Measurements from ENCODE around the gene FAM25G.
"Not testable (repeated sequence)": the region's sequence is repeated elsewhere in the genome, so short reads cannot be mapped to it uniquely, and the experiment has no call there.

FAM25G gene

DNA sequence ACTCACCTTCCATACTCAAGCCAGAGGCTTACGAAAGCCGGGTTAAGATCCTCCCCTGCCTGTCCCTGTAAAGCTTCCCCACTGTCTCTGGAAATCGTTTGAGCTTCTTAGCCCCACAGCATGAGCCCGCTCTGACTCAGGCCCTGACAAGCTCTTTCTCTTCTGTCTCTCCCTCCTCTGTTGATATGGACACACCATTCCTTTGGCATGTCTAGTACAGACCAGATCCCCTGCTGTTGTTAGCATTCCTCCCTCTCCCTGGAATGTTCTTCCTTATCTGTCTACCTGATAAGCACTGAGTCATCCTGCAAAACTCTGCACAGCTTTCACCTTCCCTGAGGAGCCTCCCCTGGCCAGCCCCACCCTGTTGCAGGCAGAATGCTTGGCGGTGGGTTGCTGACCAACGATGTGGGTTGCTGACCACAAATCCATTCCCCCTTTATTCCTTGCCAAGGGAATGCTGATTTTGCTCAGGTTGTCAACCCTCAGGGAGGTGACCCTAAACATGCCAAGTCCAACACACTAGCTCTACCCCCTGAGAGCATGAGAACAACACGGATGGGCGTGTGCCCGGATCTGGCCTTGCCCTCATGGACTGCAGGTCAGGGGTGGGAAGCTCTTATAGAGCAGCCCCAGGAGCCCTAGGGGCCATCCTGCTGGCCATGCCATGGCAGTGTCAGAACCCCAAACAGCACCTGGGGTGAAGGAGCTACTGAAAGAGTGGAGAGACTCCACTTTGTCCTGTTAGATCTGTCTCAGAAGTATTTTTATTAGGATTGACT, 28.7 kb downstream of the FAM25G start:
- DNase-seq, result not testable (repeated sequence)

DNA sequence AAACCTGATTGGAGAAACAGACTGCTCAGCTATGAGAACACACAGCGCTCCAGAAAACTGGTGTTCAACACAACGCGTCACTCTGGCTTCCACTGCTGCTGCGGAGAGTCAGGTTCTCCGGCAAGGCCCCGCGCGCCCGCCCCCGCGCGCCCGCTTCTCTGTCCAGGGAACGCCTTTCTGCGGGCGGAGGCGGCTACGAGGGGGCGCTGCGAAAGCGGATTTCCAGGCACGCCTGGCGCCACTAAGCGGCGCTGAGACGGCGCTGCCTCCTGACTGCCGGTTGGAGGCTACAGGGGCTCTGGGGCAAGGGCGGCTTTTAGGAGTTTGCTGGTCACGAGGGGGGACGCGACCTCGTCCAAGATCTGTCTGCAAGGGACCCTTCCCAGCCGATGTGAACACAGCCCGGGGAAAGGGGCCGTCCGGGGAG, 30.2 kb downstream of the FAM25G start:
- DNase-seq, result not testable (repeated sequence)

DNA sequence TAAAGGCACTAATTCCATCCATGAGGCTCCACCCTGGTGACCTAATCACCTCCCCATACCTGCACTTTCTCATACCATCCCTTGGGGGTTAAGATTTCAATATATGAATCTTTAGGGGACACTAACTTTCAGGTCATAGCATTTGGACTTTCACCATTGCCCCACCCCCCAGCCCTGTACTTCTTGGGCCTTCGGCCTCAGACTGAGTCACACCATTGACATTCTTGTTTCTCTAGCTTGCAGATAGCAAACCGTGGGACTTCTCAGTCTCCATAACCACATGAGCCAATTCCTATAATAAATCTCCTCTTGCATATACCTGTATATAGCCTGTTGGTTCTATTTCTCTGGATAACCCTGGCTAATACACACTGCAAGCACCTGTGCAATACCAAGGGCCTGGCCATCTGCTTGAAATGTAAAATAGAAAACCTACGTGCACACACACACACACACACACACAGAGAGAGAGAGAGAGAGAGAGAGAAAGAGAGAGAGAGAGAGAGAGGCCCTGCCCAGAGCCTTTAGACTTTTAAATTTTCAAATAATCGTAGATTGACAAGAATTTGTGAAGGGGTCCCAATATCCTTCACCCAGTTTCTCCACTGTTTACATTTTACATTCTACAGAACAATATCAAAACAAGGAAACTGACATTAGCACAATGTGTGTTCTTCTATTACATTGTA, 32.9 kb downstream of the FAM25G start:
- no peak for DNase-seq

DNA sequence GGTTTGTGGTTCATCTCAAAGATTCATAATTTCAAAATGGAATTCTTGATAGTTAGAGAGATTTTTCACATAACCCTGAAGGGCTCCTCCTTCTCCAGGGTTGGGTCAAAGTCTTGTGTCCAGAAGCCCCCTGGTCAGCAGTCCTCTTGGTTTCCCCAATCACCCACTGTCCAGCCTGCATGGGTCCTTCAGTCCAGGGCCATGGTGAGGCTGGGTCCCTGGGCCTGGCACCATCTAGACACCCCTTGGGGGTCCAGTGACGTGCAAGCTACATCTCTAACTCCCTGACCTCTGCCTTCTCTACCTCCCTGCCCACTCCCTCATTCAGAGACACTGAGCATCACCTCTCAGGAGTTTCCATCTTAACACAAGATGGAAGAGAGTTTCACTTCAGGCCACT, 33.7 kb downstream of the FAM25G start:
- DNase-seq, result no peak

DNA sequence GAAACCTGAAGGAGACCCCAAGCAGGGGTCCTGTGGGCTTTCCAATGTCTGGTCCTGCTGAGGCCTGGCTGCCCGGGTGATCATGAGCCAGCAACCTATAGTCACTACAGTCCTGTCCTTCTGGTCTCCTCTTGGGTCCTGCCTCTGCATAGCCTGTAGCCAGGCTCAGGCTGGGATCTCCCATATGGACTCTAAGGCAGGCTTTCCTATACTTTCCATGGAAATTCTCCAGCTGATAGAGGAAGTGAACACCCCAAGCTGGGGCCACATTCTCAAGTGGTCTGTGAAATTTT, 34.0 kb downstream of the FAM25G start:
- DNase-seq, result no peak

DNA sequence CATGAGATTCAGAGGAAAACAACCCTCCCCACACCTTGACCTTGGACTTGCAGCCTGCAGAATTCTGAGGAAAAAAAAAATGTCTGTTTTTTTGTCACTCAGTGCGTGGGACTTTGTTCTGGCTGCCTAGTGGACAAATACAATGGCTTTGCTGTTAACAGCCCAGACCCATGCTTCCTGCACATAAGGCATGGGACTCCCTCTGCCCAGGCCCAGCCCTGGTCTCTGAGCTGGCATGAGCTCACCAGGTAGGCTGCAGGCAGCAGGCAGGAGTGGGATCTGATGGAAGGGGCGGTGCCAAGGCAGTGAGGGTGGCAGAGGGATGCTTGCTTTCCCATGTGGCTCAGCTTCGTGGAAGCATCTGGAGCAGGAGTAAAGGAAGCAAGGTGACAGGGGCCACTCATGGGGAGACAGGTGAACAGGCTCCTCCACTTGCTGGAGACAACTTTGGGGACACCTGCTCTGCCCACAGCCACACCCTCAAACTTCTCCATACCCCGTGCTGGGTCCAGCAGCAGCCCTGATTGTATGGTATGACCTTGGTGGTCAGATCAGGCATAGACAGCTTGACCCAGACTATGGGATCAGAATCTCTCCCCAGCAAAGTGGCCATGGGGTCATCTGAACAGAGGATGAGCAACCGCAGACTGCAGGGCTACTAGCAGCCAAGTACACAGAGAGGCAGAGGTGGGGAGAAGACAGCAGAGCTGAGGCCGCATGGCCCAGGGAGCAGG, 34.5 kb downstream of the FAM25G start:
- DNase-seq, result no peak

DNA sequence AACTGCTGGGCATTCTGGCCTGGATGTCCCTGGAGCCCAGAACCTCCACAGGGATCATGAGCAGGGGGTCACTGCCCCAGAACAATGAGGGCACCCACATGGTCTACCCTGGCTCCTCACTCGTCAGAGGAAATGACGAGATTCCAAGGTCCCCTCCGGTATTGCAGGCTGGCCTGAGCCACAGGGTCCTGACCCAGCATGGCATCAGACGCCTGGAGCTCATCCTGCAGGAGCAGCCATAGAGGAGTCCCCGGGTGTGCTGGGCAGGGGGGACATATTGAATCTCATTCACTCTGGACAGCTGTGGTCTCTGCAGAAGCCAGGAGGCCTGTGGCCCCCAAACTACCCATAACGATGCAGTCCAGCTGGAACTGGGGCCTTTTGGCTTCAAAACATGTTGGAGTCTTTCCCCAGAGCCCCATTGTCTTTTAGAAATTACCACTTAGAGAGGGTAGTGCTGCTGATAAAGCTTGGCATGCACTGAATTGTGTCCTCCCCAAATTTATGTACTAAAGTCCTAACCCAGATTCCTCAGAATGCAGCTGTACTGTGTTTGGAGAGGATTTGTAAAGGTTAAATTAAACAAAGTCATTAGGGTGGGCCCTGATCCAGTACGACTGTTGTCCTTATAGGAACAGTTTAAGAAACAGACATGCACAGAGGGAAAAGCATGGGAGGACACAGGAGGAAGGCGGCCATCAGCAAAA, 35.3 kb downstream of the FAM25G start:
- no peak for DNase-seq

DNA sequence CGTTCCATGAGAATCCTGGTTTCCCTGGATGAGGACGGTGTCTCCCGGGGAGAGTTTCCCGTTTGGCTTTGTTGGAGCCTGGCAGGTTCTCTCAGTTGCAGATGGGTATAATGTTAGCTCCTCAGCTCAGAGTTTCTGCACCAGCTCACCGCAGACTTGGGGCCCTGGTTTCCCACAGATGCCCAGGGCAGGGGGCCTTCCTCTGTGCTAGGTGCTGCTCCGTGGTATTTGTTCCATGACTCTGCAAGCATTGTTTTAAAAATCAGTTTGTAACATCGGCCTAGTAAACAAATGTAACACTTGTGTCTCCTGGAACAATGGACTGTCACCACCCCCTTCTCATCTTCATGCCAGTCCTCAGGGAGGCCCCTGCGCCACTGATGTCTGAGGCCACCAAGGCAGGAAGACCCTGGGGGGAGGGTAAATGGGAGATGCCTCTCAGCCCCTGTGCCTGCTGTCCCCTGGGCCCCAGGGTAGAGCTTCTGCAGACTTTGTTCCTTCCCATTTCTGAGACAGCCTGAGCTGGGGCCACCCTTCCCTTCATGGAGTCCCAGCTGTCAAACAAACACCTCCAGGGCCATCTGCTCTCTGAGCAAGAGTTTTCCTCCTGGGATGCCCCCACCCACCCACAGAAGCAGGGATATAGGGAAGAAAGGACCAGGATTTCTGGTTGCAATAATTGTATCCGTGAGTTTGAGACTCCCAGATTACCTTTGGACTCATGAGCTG, 36.0 kb downstream of the FAM25G start:
- not testable (repeated sequence) for DNase-seq

DNA sequence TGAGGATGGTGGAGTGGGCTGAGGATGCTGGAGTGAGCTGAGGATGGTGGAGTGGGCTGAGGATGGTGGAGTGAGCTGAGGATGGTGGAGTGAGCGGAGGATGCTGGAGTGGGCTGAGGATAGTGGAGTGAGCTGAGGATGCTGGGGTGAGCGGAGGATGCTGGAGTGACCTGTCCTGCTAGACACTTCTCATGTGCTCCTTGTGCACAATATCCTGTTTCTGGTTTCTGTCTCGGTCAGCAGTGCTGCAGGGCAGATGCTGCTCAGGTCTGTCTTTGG, 36.8 kb downstream of the FAM25G start:
- no peak for DNase-seq

DNA sequence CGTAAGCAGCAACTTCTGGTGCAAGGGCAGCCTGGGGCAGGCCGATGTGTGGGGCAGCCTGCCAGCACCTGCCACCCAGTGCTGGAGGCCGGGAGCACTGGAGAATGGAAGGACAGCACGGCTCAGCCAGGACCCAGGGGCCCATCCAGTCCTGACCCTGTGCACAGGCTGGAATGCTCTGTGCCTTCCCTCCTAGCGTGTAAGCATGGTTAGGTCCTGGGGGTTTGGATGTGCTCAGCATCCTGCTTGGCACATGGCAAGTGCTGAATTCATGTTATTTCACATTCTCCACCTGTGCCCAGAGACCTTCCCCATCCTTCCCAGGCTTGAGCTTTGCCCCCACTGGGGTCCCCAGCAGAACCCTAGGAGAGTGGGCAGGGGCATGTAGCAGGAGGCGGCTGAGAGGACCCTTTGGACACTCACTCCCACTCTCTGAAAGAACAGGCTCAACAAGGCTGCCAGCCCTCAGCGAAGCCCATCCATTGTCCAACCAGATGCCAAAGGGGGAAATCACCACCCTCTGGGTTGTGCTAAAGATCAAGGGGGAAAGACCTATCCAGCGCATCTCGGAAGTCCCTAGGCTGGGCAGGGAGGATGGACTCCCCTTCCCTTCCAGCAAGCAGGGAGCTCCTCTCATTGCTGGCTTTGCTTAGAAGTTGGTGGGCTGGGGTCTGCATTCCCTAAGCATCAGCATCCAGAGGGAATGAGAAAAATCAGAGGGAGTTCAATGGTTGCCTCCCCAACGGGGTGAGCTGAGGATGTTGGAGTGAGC, 37.3 kb downstream of the FAM25G start:
- no peak for DNase-seq

DNA sequence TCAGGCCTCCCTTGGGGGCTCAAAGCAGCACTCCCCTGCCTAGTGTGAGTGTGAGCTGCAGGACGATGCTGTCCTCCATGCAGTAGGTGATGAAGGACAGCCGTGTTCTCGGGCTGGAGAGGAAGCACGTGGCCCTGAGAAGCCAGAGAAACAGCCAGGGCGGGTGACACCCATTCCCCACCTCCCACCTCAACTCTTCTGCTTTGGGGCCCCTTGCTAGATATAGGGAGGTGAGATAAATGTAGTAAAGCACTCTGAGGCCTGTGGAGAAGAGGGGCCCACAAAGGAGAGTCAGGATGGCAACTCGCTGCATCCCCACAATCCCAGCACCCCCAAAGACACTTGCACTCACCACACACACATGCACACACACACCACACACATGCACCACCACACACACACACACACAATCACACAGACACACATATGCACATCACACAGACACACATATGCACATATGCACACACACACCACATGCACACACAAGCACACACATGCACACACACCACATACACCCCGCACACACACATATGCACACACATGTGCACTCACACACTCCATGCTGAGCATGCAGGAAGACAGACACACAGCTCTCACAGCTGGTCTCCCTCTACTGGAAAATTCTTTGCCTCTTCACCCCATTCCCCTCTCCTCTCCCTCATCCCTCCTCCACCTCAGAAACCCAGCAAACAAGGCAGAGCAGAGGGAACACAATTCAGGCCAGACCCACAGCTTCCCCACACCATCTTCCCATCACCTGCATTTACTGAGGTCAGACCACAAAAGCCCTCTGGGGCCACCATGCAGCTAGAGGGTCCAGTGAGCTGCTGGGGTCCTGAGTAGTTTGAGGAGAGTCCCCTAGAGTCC, 38.1 kb downstream of the FAM25G start:
- DNase-seq, result no peak

DNA sequence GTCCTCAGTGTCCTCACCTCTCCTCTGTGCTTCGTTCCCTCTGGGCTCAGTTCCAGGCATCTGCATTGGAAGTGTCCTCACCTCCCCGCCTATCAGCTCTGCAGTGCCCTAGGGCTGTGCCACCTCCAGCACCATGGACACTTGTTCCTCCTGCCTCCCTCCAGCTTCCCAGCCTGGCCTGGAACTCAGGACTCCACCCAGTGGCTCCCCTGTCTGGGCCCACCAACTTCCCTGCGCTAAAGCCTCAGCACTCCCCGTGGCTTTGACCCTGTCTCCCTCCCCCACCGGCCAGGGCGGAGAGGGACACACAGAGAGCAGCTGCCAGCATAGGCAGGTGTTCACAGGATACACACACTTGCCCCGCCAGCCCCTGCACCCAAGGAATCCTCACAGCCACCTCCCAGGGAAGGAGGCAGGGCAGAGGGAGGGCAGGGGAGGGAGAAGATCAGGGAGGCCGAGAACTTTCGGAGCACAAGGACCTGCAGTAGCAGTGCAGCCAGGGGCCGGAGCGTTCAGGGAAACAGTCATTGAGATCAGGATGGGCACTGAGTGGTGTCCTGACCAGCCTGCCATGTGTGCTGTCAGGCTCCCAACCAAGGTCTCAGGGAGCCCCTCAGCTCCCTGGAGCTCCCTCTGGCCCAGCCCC, 38.9 kb downstream of the FAM25G start:
- no peak for DNase-seq

DNA sequence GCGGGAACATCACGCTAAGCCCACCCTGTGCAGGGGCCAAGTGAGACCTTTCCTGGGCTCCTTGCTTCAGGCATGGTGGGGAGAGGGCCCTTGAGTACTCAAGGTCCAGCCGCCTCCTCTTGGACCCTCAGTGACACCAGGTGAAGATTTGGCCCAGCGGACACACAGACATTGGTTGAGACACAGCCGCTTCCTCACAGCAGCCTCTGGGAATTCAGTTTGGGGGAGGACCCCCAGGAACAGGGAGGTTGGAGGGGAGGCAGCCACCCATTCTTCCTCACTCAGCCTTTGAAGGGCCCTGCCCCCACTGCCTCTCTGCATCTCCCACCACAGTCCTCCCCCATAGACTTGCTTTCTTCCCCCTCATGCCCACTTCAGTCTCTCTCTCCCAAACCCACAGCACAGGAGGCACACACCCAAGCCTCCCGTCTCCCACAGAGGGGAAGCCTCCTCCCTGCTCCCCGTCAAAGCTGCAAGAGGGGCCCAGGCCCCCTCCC, 39.5 kb downstream of the FAM25G start:
- no peak for DNase-seq

DNA sequence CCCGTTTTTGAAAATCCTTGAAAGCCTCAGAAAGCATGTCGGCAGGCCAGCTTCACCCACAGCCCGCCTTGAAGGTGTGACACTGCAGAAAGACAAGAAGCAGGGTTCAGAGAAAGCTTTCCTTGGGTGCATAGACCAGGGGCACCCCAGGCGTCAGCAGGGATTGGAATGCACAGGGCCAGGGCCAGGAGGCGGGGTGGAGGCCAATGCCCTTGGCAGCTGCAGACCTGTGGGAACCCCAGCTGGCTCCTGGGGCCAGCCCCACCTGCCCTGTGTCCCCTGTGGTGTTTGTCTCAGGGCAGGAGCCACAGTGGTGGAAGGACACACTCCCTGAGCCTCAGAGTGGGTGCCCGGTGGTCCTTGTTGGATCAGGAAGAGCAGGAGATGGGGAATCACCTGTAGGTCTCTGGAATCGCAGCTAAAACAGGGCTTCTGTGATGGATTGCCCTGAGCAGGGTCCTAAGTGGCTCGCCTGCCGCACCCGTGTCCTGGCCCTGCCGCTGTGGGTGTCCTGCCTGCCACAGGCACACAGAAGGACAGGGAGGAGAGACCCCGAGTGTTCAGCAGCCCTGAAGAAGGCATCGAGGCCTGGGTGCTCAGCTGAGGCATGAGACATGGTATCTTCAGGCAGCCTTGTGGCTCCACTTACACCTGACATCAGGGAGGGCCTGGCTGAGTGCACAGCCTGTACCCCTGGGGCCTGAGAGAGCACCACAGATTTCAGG, 40.1 kb downstream of the FAM25G start:
- no peak for DNase-seq

DNA sequence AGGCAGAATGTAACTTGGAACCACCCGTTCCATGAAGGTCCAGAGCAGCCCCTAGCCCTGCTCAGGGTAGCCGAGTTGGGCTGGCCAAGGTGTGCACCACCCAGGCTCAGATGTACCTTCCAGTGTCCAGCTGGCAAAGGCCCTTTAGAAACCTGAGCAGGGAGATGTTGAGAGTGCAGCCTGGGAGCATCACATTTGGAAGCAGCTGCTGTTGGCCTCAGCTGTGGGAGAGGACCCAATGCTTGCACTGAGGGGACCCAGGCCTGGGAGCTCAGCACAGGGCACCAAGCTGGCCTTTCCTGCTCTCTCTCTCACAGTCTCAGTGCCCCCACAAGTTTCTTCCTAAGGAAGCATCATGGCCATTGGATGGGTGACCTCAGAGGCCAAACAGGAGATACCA, 41.1 kb downstream of the FAM25G start:
- no peak for DNase-seq

DNA sequence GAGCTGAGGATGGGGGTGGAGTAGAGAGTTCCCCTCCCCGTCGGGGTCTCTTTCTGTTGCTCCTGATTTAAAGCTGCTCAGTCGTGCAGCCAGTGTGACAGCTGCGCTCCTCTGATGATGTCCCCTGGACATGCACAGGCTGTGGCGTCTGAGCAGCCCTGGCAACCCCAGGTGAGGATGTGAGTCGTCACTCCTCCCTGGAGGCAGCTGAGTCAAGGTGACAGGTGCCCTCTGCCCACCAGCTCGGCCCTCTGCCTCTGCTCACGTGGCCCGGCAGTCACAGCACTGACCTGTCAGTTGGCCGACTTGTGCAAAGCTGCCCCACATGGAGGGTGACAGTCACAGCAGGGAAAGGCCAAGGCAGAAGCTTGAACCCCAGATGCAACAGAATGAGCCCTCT, 41.5 kb downstream of the FAM25G start:
- DNase-seq, result no peak

DNA sequence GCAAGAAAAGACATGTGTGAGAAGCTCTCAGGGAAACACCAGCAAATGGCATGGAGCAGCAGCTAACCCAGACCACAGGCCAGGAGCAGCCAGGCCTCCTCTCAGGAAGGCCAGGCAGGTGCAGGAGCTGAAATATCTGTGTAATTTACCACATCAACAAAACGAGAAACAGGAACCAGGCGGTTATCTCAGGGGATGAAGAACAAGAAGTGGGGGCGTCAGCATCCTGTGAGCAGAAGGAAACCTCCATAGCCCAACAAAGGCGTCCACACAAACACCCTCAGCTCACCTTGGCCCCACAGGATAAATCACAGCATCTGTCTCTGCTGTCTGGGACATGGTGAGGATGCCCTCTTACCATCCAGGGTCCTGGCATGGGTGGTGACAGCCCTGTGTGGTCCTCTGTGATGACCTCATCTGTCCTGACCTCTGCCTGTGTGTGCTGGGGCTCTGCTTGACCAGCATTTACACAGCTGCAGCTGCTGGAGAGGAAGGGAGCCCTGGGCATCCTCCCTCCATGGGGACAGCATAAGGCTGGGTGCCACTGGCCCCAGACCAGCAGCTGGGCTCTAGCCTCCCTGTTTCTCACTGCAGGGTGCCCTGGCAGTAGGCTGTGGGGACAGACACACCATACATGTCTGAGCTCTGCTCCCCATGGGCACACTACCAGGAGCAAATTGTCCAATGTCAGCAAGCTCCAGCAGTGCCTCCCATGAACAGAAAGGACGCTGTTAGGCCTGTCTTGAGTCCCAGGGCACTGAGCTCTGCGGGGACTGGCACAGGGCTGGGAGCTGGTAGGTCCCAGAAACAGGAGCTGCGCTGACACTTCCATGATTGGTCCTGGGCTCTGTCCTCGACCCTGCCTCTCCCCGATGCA, 42.2 kb downstream of the FAM25G start:
- DNase-seq, result no peak

DNA sequence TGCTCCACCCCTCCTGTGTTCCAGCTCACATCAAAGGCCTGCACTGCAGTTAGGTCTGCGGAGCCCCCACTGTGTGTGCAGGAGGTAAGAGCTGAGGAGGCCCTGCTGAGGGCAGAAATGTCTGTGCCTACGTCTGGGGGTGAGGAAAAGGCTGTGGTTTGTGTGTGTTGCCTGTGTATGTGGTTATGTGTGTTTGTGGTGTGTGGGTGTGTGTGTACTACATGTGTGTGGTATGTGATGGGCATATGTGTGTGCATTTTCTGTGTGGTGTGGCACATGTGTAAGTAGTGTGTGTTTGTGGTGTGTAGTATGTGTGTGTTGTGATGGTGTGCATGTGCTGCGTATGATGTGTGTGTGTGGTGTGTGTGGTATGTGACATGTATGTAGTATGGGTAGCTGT, 43.8 kb downstream of the FAM25G start:
- no peak for DNase-seq

DNA sequence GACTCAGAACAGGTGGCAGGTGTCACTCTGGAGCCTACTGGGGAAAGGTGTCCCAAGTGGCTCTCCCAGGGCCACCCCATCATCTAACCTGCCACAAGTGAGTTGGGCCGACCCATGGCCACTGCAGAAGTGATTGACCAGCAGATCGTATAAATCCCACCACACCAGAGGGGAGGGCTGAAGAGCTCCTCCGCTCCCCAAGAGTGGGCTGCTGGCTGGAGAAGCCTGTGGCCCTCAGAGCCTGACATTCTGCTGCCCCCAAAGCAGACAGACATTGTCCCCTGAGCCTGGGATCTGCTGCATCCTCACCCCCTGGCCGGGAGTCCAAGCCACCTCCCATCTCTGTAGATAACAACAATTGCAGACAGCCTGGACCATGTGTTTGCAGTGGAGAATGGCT, 44.3 kb downstream of the FAM25G start:
- DNase-seq, result no peak

Data from CD4-positive, alpha-beta T cell treated with Interleukin-4 for 4 hours (primary cell).